Neural cell (in vitro differentiated cells): ENCODE data around the gene NAMPT.

Experiments
- CTCF ChIP-seq: fragments of 450-650 bp; IDR thresholded peaks from 2 replicates; pipeline ENCODE4 v1.5.1; 2014; ENCODE audit warnings: antibody characterized with exemption, mild to moderate bottlenecking, moderate library complexity; ENCODE audit not compliant: poor library complexity, severe bottlenecking
- EP300 ChIP-seq: fragments of 450-650 bp; conservative IDR thresholded peaks from 2 replicates; pipeline ENCODE4 v1.6.1; 2014; ENCODE audit warnings: antibody characterized with exemption, mild to moderate bottlenecking, moderate library complexity; ENCODE audit not compliant: poor library complexity, severe bottlenecking
- EZH2 ChIP-seq: fragments of 200-600, 300-800 bp; shearing (Covaris generic), sonication (generic); IDR thresholded peaks from 2 replicates; pipeline ENCODE4 v1.6.1; 2014; ENCODE audit warnings: antibody characterized with exemption, low read length, borderline replicate concordance, mild to moderate bottlenecking; ENCODE audit not compliant: insufficient read depth, poor library complexity, severe bottlenecking
- MXI1 ChIP-seq: fragments of 450-650 bp; conservative IDR thresholded peaks from 2 replicates; pipeline ENCODE4 v1.6.1; 2014; ENCODE audit warnings: antibody characterized with exemption, mild to moderate bottlenecking; ENCODE audit not compliant: poor library complexity, severe bottlenecking
- RAD21 ChIP-seq: fragments of 450-650 bp; conservative IDR thresholded peaks from 2 replicates; pipeline ENCODE4 v1.6.1; 2014; ENCODE audit warnings: antibody characterized with exemption, mild to moderate bottlenecking, moderate library complexity
- TAF1 ChIP-seq: IDR thresholded peaks from 2 replicates; pipeline ENCODE4 v1.6.1; 2012; ENCODE audit warnings: low read depth

GRCh38 chr7:106225856-106226255, 58.9 kb downstream of the NAMPT start:
- no peak for TF ChIP-seq EZH2
- no peak for TF ChIP-seq CTCF
- TF ChIP-seq RAD21: no peak
- TF ChIP-seq TAF1: no peak
- TF ChIP-seq MXI1: no peak
- no peak for TF ChIP-seq EP300
